ENCODE measurements around the gene ATP8A2. TPM values are rescaled to one million over a fixed set of nuclear protein-coding genes. Genes with fewer than 3 reads are reported as not detected.

ATP8A2 gene
- total RNA-seq, 2 experiments from 2014 or later = not detected

DNA sequence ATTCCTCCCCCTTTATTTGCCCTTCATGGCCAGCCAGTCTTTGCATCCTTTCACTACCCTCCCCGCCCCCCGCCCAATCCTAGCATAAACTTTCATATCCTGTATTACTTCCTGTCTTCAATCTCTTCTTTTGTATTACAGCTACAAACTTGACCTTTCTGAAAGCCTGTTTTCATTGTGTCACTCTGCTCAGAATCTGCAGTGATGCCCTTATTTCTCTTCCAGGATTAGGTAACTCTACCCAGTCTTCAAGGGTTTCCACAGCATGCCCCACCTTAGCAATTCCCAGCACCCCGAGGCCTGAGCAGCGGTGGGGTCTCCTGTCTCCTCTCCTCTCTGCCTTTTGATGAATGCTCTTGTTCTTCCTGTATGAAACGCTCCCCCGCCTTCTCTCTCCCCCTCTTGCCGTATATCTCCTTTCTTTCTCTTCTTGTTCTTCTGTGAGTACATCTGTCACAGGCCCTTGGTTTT lies 534.5 kb downstream of the ATP8A2 start:
- peak overlapping the region; percentile 33 for H3K4me3 ChIP-seq (ENCODE audit: low read depth, low read length, poor library complexity, severe bottlenecking)

DNA sequence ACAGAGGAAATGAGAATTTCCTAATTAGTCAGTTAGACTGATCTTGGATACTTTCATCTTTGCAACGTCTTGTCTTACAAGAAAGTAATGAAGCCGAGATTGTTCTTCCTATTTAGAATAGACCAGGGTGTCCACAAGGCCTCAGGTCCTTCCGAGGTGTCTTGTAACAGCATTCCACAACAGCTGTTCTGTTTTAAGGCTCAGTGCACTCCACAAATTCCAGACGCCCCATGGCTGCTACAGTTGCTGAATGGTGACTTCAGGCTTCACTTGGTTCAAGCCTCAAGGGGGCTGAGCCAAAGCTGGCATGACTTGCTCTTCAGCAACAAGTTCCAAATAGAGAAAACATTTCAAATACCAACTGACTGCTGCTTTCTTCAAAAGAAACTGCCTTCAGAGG lies 536.6 kb downstream of the ATP8A2 start:
- TF ChIP-seq, protein P1, sequence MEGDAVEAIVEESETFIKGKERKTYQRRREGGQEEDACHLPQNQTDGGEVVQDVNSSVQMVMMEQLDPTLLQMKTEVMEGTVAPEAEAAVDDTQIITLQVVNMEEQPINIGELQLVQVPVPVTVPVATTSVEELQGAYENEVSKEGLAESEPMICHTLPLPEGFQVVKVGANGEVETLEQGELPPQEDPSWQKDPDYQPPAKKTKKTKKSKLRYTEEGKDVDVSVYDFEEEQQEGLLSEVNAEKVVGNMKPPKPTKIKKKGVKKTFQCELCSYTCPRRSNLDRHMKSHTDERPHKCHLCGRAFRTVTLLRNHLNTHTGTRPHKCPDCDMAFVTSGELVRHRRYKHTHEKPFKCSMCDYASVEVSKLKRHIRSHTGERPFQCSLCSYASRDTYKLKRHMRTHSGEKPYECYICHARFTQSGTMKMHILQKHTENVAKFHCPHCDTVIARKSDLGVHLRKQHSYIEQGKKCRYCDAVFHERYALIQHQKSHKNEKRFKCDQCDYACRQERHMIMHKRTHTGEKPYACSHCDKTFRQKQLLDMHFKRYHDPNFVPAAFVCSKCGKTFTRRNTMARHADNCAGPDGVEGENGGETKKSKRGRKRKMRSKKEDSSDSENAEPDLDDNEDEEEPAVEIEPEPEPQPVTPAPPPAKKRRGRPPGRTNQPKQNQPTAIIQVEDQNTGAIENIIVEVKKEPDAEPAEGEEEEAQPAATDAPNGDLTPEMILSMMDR (conservative IDR thresholded peaks at IDR 0.05; ENCODE audit: low read length) = no peak
- TF ChIP-seq EZH2phosphoT487 (IDR thresholded peaks at IDR 0.05; ENCODE audit: borderline replicate concordance, low read depth, low read length) = no peak
- H3K9me2 ChIP-seq (ENCODE audit: insufficient read depth, low read length) = no peaks in the 10 kb centered on the region
- ChIA-PET CTCF (ENCODE audit: unreplicated experiment) (no interaction called here), POLR2A (no interaction called here)
- no peaks in the 10 kb centered on the region for H4K20me1 ChIP-seq (ENCODE audit: insufficient read depth, low read length)
- H3K27ac ChIP-seq (ENCODE audit: low read depth, low read length, poor library complexity, severe bottlenecking) = no peak overlapping the region
- H3K4me3 ChIP-seq (ENCODE audit: low read depth, low read length, poor library complexity, severe bottlenecking) = no peak overlapping the region
- intact Hi-C loops (cut with micrococcal nuclease; ENCODE audit: unreplicated experiment) = no loop called here
- no peaks in the 10 kb centered on the region for H3K79me2 ChIP-seq (ENCODE audit: insufficient read depth, low read depth, low read length)
- H3K4me2 ChIP-seq (ENCODE audit: low read length) = no peak overlapping the region
- no TSS peak for BruUV-seq (replicated peaks)
- H3K4me1 ChIP-seq (ENCODE audit: insufficient read depth, low read length, poor library complexity, severe bottlenecking) = peaks cover 17% of the 10 kb centered on the region
- no peaks in the 10 kb centered on the region for H3K9me3 ChIP-seq (ENCODE audit: low read length)
- DNase-seq (ENCODE audit: low spot score) = no peak
- no peak overlapping the region for H2AFZ ChIP-seq (ENCODE audit: low read length)
- H3K36me3 ChIP-seq (ENCODE audit: insufficient read depth, low read length) = no peaks in the 10 kb centered on the region

More for the DNA sequence above, 534.5 kb downstream of the ATP8A2 start:
- BruUV-seq (replicated peaks) = no TSS peak
- Histone ChIP-seq H4K20me1 (ENCODE audit: insufficient read depth, low read length) (no peaks in the 10 kb centered on the region), H3K9me2 (ENCODE audit: insufficient read depth, low read length) (no peaks in the 10 kb centered on the region), H3K27ac (ENCODE audit: low read depth, low read length, poor library complexity, severe bottlenecking) (peak overlapping the region; percentile 62), H3K36me3 (ENCODE audit: insufficient read depth, low read length) (no peaks in the 10 kb centered on the region), H2AFZ (ENCODE audit: low read length) (peak overlapping the region; percentile 65), H3K4me2 (ENCODE audit: low read length) (peak overlapping the region; percentile 59), H3K9me3 (ENCODE audit: low read length) (no peaks in the 10 kb centered on the region), H3K4me1 (ENCODE audit: insufficient read depth, low read length, poor library complexity, severe bottlenecking) (peaks cover 21% of the 10 kb centered on the region), H3K79me2 (ENCODE audit: insufficient read depth, low read depth, low read length) (no peaks in the 10 kb centered on the region)
- DNase-seq (ENCODE audit: low spot score) = peak; percentile 59
- CTCF ChIA-PET (ENCODE audit: unreplicated experiment) = no interaction called here
- intact Hi-C loops (cut with micrococcal nuclease; ENCODE audit: unreplicated experiment) = no loop called here
- POLR2A ChIA-PET = interaction anchor here (0.7 kb wide), 1 partner anchor 680 kb away, joined by 3 read pairs; no protein-coding TSS in a partner anchor
- TF ChIP-seq, protein P1 (conservative IDR thresholded peaks at IDR 0.05; ENCODE audit: low read length) = no peak
- no peak for TF ChIP-seq EZH2phosphoT487 (IDR thresholded peaks at IDR 0.05; ENCODE audit: borderline replicate concordance, low read depth, low read length)

DNA sequence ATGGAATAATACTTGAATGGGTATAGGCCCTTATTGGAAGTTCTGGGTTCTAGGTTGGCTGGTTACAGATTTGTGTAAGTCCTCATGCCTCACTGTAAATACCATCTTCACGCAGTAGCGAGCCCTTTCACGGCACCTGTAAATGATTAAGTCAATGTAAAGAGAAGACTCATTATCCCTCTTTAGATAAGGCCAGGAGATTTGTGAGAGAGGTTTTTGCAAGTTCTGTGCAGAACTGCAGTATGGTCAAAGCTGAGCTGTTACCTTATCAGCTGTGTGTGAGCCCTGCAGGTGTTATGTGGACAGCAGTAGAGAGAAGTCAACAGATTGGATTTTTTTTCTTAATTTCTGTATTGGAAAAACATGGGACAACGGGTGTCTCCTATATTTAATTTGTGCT lies 538.5 kb downstream of the ATP8A2 start:
- BruUV-seq (replicated peaks) = no TSS peak
- peaks cover 16% of the 10 kb centered on the region for H3K4me1 ChIP-seq (ENCODE audit: insufficient read depth, low read length, poor library complexity, severe bottlenecking)
- no peaks in the 10 kb centered on the region for H3K36me3 ChIP-seq (ENCODE audit: insufficient read depth, low read length)
- intact Hi-C loops (cut with micrococcal nuclease; ENCODE audit: unreplicated experiment) = no loop called here
- no peaks in the 10 kb centered on the region for H4K20me1 ChIP-seq (ENCODE audit: insufficient read depth, low read length)
- H2AFZ ChIP-seq (ENCODE audit: low read length) = no peak overlapping the region
- no peak overlapping the region for H3K4me3 ChIP-seq (ENCODE audit: low read depth, low read length, poor library complexity, severe bottlenecking)
- TF ChIP-seq, protein P1 (conservative IDR thresholded peaks at IDR 0.05; ENCODE audit: low read length) = no peak
- TF ChIP-seq EZH2phosphoT487 (IDR thresholded peaks at IDR 0.05; ENCODE audit: borderline replicate concordance, low read depth, low read length) = no peak
- DNase-seq (ENCODE audit: low spot score) = no peak
- CTCF ChIA-PET (ENCODE audit: unreplicated experiment) = no interaction called here
- no peak overlapping the region for H3K27ac ChIP-seq (ENCODE audit: low read depth, low read length, poor library complexity, severe bottlenecking)
- H3K4me2 ChIP-seq (ENCODE audit: low read length) = no peak overlapping the region
- H3K9me2 ChIP-seq (ENCODE audit: insufficient read depth, low read length) = no peaks in the 10 kb centered on the region
- H3K79me2 ChIP-seq (ENCODE audit: insufficient read depth, low read depth, low read length) = no peaks in the 10 kb centered on the region
- POLR2A ChIA-PET = no interaction called here
- no peaks in the 10 kb centered on the region for H3K9me3 ChIP-seq (ENCODE audit: low read length)

All from OCI-LY7 (cell line).